H9 (cell line): ENCODE measurements around the gene PON1. TPM values are rescaled to one million over a fixed set of nuclear protein-coding genes. Genes with fewer than 3 reads are reported as not detected.

Experiments used
- DNase-seq: peaks from one replicate; pipeline ENCODE4 v3.0.0-alpha.2; 2017
- H2AFZ ChIP-seq: one replicate; pipeline ENCODE4 v1.6.1; 2013; ENCODE audit warnings: mild to moderate bottlenecking, low read length, control low read depth, moderate library complexity
- H2AK5ac ChIP-seq: 2 replicates; pipeline ENCODE4 v1.6.1; 2013; ENCODE audit warnings: low read length, control low read depth, mixed read lengths; ENCODE audit not compliant: insufficient read length
- H2BK120ac ChIP-seq: one replicate; pipeline ENCODE4 v1.6.1; 2013; ENCODE audit warnings: low read depth, mild to moderate bottlenecking, low read length, control low read depth, inconsistent platforms; ENCODE audit not compliant: poor library complexity, severe bottlenecking
- H2BK12ac ChIP-seq: 2 replicates; pipeline ENCODE4 v1.6.1; 2013; ENCODE audit warnings: low read length, control low read depth, mixed read lengths, low read depth; ENCODE audit not compliant: insufficient read length
- H2BK15ac ChIP-seq: 2 replicates; pipeline ENCODE4 v1.6.1; 2013; ENCODE audit warnings: low read depth, low read length, control low read depth
- H2BK20ac ChIP-seq: one replicate; pipeline ENCODE4 v1.6.1; 2013; ENCODE audit warnings: low read depth, mild to moderate bottlenecking, low read length, control low read depth, inconsistent platforms; ENCODE audit not compliant: poor library complexity, severe bottlenecking
- H2BK5ac ChIP-seq: 2 replicates; pipeline ENCODE4 v1.6.1; 2013; ENCODE audit warnings: low read length, control low read depth, mixed read lengths; ENCODE audit not compliant: insufficient read length
- H3K14ac ChIP-seq: 2 replicates; pipeline ENCODE4 v1.6.1; 2013; ENCODE audit warnings: low read length, control low read depth; ENCODE audit not compliant: insufficient read depth
- H3K18ac ChIP-seq: 2 replicates; pipeline ENCODE4 v1.6.1; 2013; ENCODE audit warnings: low read depth, mild to moderate bottlenecking, mixed read lengths, low read length, control low read depth; ENCODE audit not compliant: insufficient read length
- H3K23ac ChIP-seq: 2 replicates; pipeline ENCODE4 v1.6.1; 2013; ENCODE audit warnings: low read length, control low read depth, mixed read lengths, low read depth; ENCODE audit not compliant: insufficient read length
- H3K23me2 ChIP-seq: 2 replicates; pipeline ENCODE4 v1.6.1; 2013; ENCODE audit warnings: low read depth, mild to moderate bottlenecking, mixed read lengths, low read length, control low read depth; ENCODE audit not compliant: insufficient read length, poor library complexity, severe bottlenecking
- H3K27ac ChIP-seq: 2 replicates; pipeline ENCODE4 v1.5.1; 2013; ENCODE audit warnings: low read length, control low read depth, mixed read lengths, low read depth; ENCODE audit not compliant: insufficient read length
- H3K27me3 ChIP-seq: 2 replicates; pipeline ENCODE4 v1.6.1; 2013; ENCODE audit warnings: low read length, control low read depth, inconsistent platforms; ENCODE audit not compliant: insufficient read depth
- H3K4ac ChIP-seq: 2 replicates; pipeline ENCODE4 v1.6.1; 2013; ENCODE audit warnings: low read depth, mild to moderate bottlenecking, control low read depth, inconsistent platforms, low read length, moderate library complexity
- H3K4me1 ChIP-seq: 2 replicates; pipeline ENCODE4 v1.6.1; 2013; ENCODE audit warnings: low read length, control low read depth, inconsistent platforms; ENCODE audit not compliant: insufficient read depth
- H3K4me2 ChIP-seq: 2 replicates; pipeline ENCODE4 v1.6.1; 2013; ENCODE audit warnings: low read length, control low read depth, mixed read lengths; ENCODE audit not compliant: insufficient read length, insufficient read depth
- H3K56ac ChIP-seq: 2 replicates; pipeline ENCODE4 v1.6.1; 2013; ENCODE audit warnings: low read depth, mild to moderate bottlenecking, mixed read lengths, low read length, control low read depth; ENCODE audit not compliant: insufficient read length
- H3K79me1 ChIP-seq: 2 replicates; pipeline ENCODE4 v1.6.1; 2013; ENCODE audit warnings: low read depth, mild to moderate bottlenecking, moderate library complexity, low read length, control low read depth, inconsistent platforms; ENCODE audit not compliant: insufficient read depth, poor library complexity, severe bottlenecking
- H3K79me2 ChIP-seq: 2 replicates; pipeline ENCODE4 v1.6.1; 2013; ENCODE audit warnings: low read length, control low read depth, inconsistent platforms; ENCODE audit not compliant: insufficient read depth
- H3K9ac ChIP-seq: 2 replicates; pipeline ENCODE4 v1.6.1; 2013; ENCODE audit warnings: low read length, control low read depth, mixed read lengths; ENCODE audit not compliant: insufficient read length; ENCODE audit errors: extremely low read depth
- H3K9me3 ChIP-seq: one replicate; pipeline ENCODE4 v1.6.1; 2013; ENCODE audit warnings: low read depth, low read length, inconsistent platforms; ENCODE audit not compliant: control insufficient read depth
- H3T11ph ChIP-seq: one replicate; pipeline ENCODE4 v1.6.1; 2013; ENCODE audit warnings: mild to moderate bottlenecking, low read length, control low read depth, inconsistent platforms
- H4K20me1 ChIP-seq: one replicate; pipeline ENCODE4 v1.6.1; 2013; ENCODE audit not compliant: control insufficient read depth, insufficient read length, insufficient read depth
- H4K5ac ChIP-seq: 2 replicates; pipeline ENCODE4 v1.6.1; 2013; ENCODE audit warnings: low read depth, mild to moderate bottlenecking, mixed read lengths, low read length, control low read depth; ENCODE audit not compliant: insufficient read length
- H4K8ac ChIP-seq: replicated peaks from 2 replicates; pipeline ENCODE4 v1.6.1; 2013; ENCODE audit warnings: low read length, control low read depth, mixed read lengths, low read depth; ENCODE audit not compliant: insufficient read length
- H4K91ac ChIP-seq: 2 replicates; pipeline ENCODE4 v1.6.1; 2013; ENCODE audit warnings: low read depth, mild to moderate bottlenecking, moderate library complexity, mixed read lengths, low read length, control low read depth; ENCODE audit not compliant: insufficient read length
- H3K27ac Mint-ChIP-seq, 3 experiments: 2 replicates in 2 of 3; 3 replicates in 1 of 3; pipeline ENCODE4 v1.8.0; 2020 to 2021; ENCODE audit warnings: mixed read lengths in 3 of 3, mild to moderate bottlenecking in 1 of 3, moderate library complexity in 1 of 3
- H3K27me3 Mint-ChIP-seq: 2 replicates; pipeline ENCODE4 v1.8.0; 2021; ENCODE audit warnings: low read depth, mild to moderate bottlenecking, moderate library complexity, mixed read lengths
- H3K36me3 Mint-ChIP-seq, 3 experiments: 2 replicates in 2 of 3; 3 replicates in 1 of 3; pipeline ENCODE4 v1.8.0; 2020 to 2021; ENCODE audit warnings: low read depth in 3 of 3, mixed read lengths in 3 of 3; ENCODE audit not compliant: insufficient read depth in 1 of 3
- H3K4me1 Mint-ChIP-seq, 2 experiments: 2 replicates each; pipeline ENCODE4 v1.8.0; 2020; ENCODE audit warnings: mixed read lengths in 2 of 2
- H3K4me3 Mint-ChIP-seq, 2 experiments: 2 replicates in 1 of 2; 3 replicates in 1 of 2; pipeline ENCODE4 v1.8.0; 2020 to 2021; ENCODE audit warnings: mild to moderate bottlenecking in 2 of 2, mixed read lengths in 2 of 2, moderate library complexity in 1 of 2
- H3K9me3 Mint-ChIP-seq, 2 experiments: 2 replicates in 1 of 2; 3 replicates in 1 of 2; pipeline ENCODE4 v1.8.0; 2020; ENCODE audit warnings: mild to moderate bottlenecking in 2 of 2, mixed read lengths in 2 of 2, moderate library complexity in 1 of 2
- CTCF ChIP-seq: fragments of 200-600 bp; sonication (generic); conservative IDR thresholded peaks from 3 replicates; pipeline ENCODE4 v1.8.0; 2021; ENCODE audit warnings: antibody characterized with exemption, mild to moderate bottlenecking
- WGBS: extraction: QIAGEN DNeasy Blood & Tissue Kit; methylation state at CpG from one replicate; pipeline ENCODE4 v1.1.7; 2013; ENCODE audit warnings: missing lambda C conversion rate, low lambda C conversion rate, mixed read lengths; ENCODE audit not compliant: insufficient read length; ENCODE audit errors: extremely low coverage; 5-methylcytosine and 5-hydroxymethylcytosine counted together
- total RNA-seq: library from RNA; stranded (reverse); gene quantifications from 2 replicates; pipeline ENCODE4 v1.2.1, GENCODE V29; 2021

Gene PON1
- total RNA-seq, 1 experiment from 2014 or later: 0.90 TPM

DNA sequence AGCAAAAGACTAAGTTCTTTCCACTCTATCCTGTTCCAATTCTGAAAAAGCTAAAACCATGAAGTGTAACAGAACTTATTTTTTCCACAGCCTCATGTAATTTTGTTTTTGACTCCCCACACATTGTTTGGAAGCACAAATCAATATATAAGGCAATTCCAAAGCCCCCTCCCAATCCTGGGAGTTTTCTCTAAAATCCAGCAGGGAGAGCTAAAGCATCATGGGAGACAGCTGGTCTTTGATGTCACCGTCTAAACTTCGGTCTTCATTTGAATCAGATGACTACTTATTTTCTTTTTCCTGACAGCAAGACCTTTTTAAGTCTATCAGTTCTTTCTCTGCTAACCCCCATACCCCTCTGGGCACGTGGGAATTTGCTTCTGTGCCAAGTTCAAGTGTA, 33.3 kb upstream of the PON1 start:
- H3K4me2 ChIP-seq: no peak overlapping the region
- H4K91ac ChIP-seq: no peak overlapping the region
- Mint-ChIP-seq H3K36me3 (peaks cover 0 to 4% (median 0%) of the 10 kb centered on the region in 3 experiments; a peak in 1 of 7 replicates), H3K4me1 (no peaks in the 10 kb centered on the region), H3K27me3 (no peaks in the 10 kb centered on the region), H3K9me3 (peaks cover 4 to 8% of the 10 kb centered on the region in 2 experiments; a peak in 2 of 5 replicates), H3K4me3 (no peak overlapping the region), H3K27ac (no peak overlapping the region)
- H2BK120ac ChIP-seq: no peak overlapping the region
- H3K23ac ChIP-seq: no peak overlapping the region
- no peak overlapping the region for H3K9ac ChIP-seq
- H2BK5ac ChIP-seq: no peak overlapping the region
- H4K8ac ChIP-seq: no peak overlapping the region
- H3K18ac ChIP-seq: no peak overlapping the region
- no peak; the same call in 2 of the 3 replicates for TF ChIP-seq CTCF
- no peak overlapping the region for H3K56ac ChIP-seq
- H4K5ac ChIP-seq: no peak overlapping the region
- no peaks in the 10 kb centered on the region for H3K4me1 ChIP-seq
- H3K79me1 ChIP-seq: no peaks in the 10 kb centered on the region
- H2BK15ac ChIP-seq: no peak overlapping the region
- no peaks in the 10 kb centered on the region for H3K9me3 ChIP-seq
- H2BK12ac ChIP-seq: no peak overlapping the region
- DNase-seq: no peak
- no peak overlapping the region for H3K14ac ChIP-seq
- no peak overlapping the region for H2AK5ac ChIP-seq
- H2BK20ac ChIP-seq: no peak overlapping the region
- H3K27me3 ChIP-seq: no peaks in the 10 kb centered on the region
- WGBS: no CpG with 5 or more reads among the region's 3 CpGs
- H3T11ph ChIP-seq: no peak overlapping the region
- no peaks in the 10 kb centered on the region for H4K20me1 ChIP-seq
- H2AFZ ChIP-seq: no peak overlapping the region
- no peak overlapping the region for H3K27ac ChIP-seq
- H3K23me2 ChIP-seq: no peaks in the 10 kb centered on the region
- H3K4ac ChIP-seq: no peak overlapping the region
- H3K79me2 ChIP-seq: no peaks in the 10 kb centered on the region
